HFFc6 (cell line): ENCODE measurements around the gene NCOA6. TPM values are rescaled to one million over a fixed set of nuclear protein-coding genes. Genes with fewer than 3 reads are reported as not detected.

Source experiments
- DNase-seq: peaks from one replicate; pipeline ENCODE4 v3.0.0-alpha.2; 2018
- H3K27ac Mint-ChIP-seq: 2 replicates; pipeline ENCODE4 v1.8.0; 2020; ENCODE audit warnings: mild to moderate bottlenecking, mixed read lengths
- H3K27me3 Mint-ChIP-seq: 2 replicates; pipeline ENCODE4 v1.8.0; 2021; ENCODE audit warnings: mild to moderate bottlenecking, moderate library complexity, mixed read lengths; ENCODE audit not compliant: insufficient read depth
- H3K36me3 Mint-ChIP-seq: 2 replicates; pipeline ENCODE4 v1.8.0; 2021; ENCODE audit warnings: low read depth, mixed read lengths
- H3K4me1 Mint-ChIP-seq: 2 replicates; pipeline ENCODE4 v1.8.0; 2020; ENCODE audit warnings: low read depth, mixed read lengths
- H3K4me3 Mint-ChIP-seq: 2 replicates; pipeline ENCODE4 v1.8.0; 2020; ENCODE audit warnings: mild to moderate bottlenecking, moderate library complexity, mixed read lengths
- H3K9me3 Mint-ChIP-seq: 2 replicates; pipeline ENCODE4 v1.8.0; 2020; ENCODE audit warnings: mild to moderate bottlenecking, mixed read lengths
- CTCF ChIP-seq: fragments of 200-600 bp; sonication (generic); IDR thresholded peaks from 2 replicates; pipeline ENCODE4 v1.5.0; 2021; ENCODE audit warnings: antibody characterized with exemption, mild to moderate bottlenecking
- total RNA-seq, 6 experiments: library from RNA; stranded (reverse); fragmentation: NEBNext Ultra II Directional; extraction: Animal tissue kit (Norgen Biotek cat#: 25700); gene quantifications; 2 replicates in 1 of 6; 3 replicates in 5 of 6; pipeline ENCODE4 v1.2.3, GENCODE V29; 2021

NCOA6 gene
- total RNA-seq, 6 experiments from 2014 or later: 17.6 to 21.0 (median 18.4) TPM

GRCh38 chr20:34861386-34862084 is 36.1 kb upstream of the NCOA6 start:
- Mint-ChIP-seq H3K27ac (no peak overlapping the region), H3K9me3 (no peaks in the 10 kb centered on the region)
- DNase-seq: no peak

DNA sequence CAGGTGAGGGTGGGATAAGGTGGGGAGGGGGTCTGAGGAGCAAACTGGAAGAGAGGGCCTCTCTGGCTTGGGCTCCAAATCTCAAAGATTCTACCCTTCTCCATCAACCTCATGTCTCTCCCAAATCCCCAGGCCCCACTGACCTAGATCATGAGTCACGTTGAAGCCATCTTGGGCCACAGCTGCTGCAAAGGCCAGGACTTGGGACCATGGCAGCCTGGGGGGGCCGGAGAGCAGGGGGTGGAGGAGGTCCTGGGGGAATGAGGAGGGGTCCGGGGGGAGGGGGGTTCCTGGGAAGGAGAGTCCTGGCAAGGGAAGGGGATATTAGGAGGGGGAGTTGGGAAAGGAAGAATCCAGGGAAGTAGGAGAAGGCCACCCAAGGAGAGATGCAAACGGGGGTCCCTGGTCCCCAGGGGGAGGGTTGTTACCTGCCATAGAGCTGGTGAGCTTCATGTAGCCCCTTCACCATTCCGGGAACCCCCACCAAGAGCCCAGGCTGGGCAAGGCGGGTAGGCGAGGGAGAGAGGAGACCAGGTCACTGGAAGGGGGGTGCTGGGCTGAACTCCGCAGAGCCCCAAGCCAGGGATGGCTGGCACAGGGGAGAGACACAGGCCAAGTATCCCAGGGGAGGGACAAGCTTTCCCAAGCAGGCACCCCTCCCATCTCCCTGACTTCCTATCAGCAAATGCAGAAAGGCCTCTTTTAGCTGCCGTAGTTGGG is 34.5 kb upstream of the NCOA6 start:
- TF ChIP-seq CTCF: no peak
- DNase-seq: no peak
- H3K27ac Mint-ChIP-seq: no peak overlapping the region
- peaks cover 9% of the 10 kb centered on the region for H3K36me3 Mint-ChIP-seq
- H3K27me3 Mint-ChIP-seq: peaks cover 3% of the 10 kb centered on the region
- no peak overlapping the region for H3K4me3 Mint-ChIP-seq
- H3K9me3 Mint-ChIP-seq: no peaks in the 10 kb centered on the region
- no peaks in the 10 kb centered on the region for H3K4me1 Mint-ChIP-seq

More at GRCh38 chr20:34861386-34862084, 36.1 kb upstream of the NCOA6 start:
- TF ChIP-seq CTCF: no peak
- Mint-ChIP-seq H3K27me3 (peaks cover 3% of the 10 kb centered on the region), H3K4me1 (no peaks in the 10 kb centered on the region), H3K4me3 (no peak overlapping the region), H3K36me3 (peaks cover 9% of the 10 kb centered on the region)

- Mint-ChIP-seq H3K4me1 (no peaks in the 10 kb centered on the region), H3K4me3 (no peak overlapping the region), H3K9me3 (no peaks in the 10 kb centered on the region), H3K27ac (no peak overlapping the region), H3K27me3 (peaks cover 3% of the 10 kb centered on the region), H3K36me3 (peaks cover 9% of the 10 kb centered on the region)
- DNase-seq: no peak
- TF ChIP-seq CTCF: no peak
Measured at GRCh38 chr20:34859367-34859766, 33.9 kb upstream of the NCOA6 start.

- Mint-ChIP-seq H3K4me3 (no peak overlapping the region), H3K27ac (no peak overlapping the region), H3K9me3 (no peaks in the 10 kb centered on the region), H3K4me1 (no peaks in the 10 kb centered on the region), H3K27me3 (no peaks in the 10 kb centered on the region), H3K36me3 (0 out of 2 replicates have a peak, but pooled peaks cover 5% of the 10 kb centered on the region)
- TF ChIP-seq CTCF: no peak
- no peak for DNase-seq
Measured at GRCh38 chr20:34852298-34852697, 26.8 kb upstream of the NCOA6 start.

- no peaks in the 10 kb centered on the region for H3K27me3 Mint-ChIP-seq
- H3K36me3 Mint-ChIP-seq: 0 out of 2 replicates have a peak, but pooled peaks cover 5% of the 10 kb centered on the region
- no peak overlapping the region for H3K27ac Mint-ChIP-seq
- H3K4me3 Mint-ChIP-seq: no peak overlapping the region
- no peaks in the 10 kb centered on the region for H3K4me1 Mint-ChIP-seq
- no peak for DNase-seq
- H3K9me3 Mint-ChIP-seq: no peaks in the 10 kb centered on the region
- TF ChIP-seq CTCF: no peak
Measured at GRCh38 chr20:34850969-34851368, 25.5 kb upstream of the NCOA6 start.
